OCI-LY7 (cell line): ENCODE data around the gene AP1B1. TPM values are rescaled to one million over a fixed set of nuclear protein-coding genes. Genes with fewer than 3 reads are reported as not detected.

Experiments
- BruUV-seq: library from RNA; stranded (reverse); fragments of 400-500 nt; replicated peaks from 2 replicates; lab custom pipeline; 2021; lab: Mats Ljungman, UMichigan
- CTCF ChIA-PET: fragments of 300-600 bp; sonication (Branson Sonifier 250); formaldehyde crosslinking; loops from one replicate; lab custom pipeline; 2022; ENCODE audit warnings: antibody characterized with exemption; ENCODE audit not compliant: unreplicated experiment; lab: Charles Lee
- POLR2A ChIA-PET: fragments of 300-600 bp; sonication (Branson Sonifier 250); formaldehyde crosslinking; loops from one replicate; lab custom pipeline; 2022; ENCODE audit warnings: antibody characterized with exemption; lab: Charles Lee
- DNase-seq: peaks from one replicate; pipeline ENCODE4 v3.0.0-alpha.2; 2015; ENCODE audit warnings: low spot score
- H2AFZ ChIP-seq: fragments of 200-600 bp; sonication (generic), shearing (Covaris generic); 2 replicates; pipeline ENCODE4 v1.6.1; 2014; ENCODE audit warnings: mild to moderate bottlenecking, antibody characterized with exemption, low read length, moderate library complexity
- H3K27ac ChIP-seq: fragments of 200-600 bp; sonication (generic); 2 replicates; pipeline ENCODE4 v1.5.1; 2014; ENCODE audit warnings: mixed run types, low read depth, mild to moderate bottlenecking, moderate library complexity, low read length, inconsistent platforms; ENCODE audit not compliant: poor library complexity, severe bottlenecking
- H3K36me3 ChIP-seq: fragments of 200-600 bp; sonication (generic); 2 replicates; pipeline ENCODE4 v1.6.1; 2014; ENCODE audit warnings: mild to moderate bottlenecking, antibody characterized with exemption, low read length, moderate library complexity, mixed read lengths; ENCODE audit not compliant: insufficient read depth
- H3K4me1 ChIP-seq: fragments of 200-600 bp; sonication (generic); 2 replicates; pipeline ENCODE4 v1.5.1; 2014; ENCODE audit warnings: mild to moderate bottlenecking, low read length; ENCODE audit not compliant: insufficient read depth, poor library complexity, severe bottlenecking
- H3K4me2 ChIP-seq: fragments of 200-600 bp; sonication (generic); 2 replicates; pipeline ENCODE4 v1.6.1; 2014; ENCODE audit warnings: mild to moderate bottlenecking, low read length
- H3K4me3 ChIP-seq: fragments of 200-600 bp; sonication (generic); 2 replicates; pipeline ENCODE4 v1.5.1; 2014; ENCODE audit warnings: mild to moderate bottlenecking, low read depth, low read length; ENCODE audit not compliant: poor library complexity, severe bottlenecking
- H3K79me2 ChIP-seq: fragments of 200-600 bp; sonication (generic); 2 replicates; pipeline ENCODE4 v1.6.1; 2016; ENCODE audit warnings: low read depth, mild to moderate bottlenecking, low read length, moderate library complexity, mixed read lengths; ENCODE audit not compliant: insufficient read depth
- H3K9me2 ChIP-seq: fragments of 200-600 bp; sonication (generic); 2 replicates; pipeline ENCODE4 v1.6.1; 2016; ENCODE audit warnings: mild to moderate bottlenecking, low read length, mixed read lengths; ENCODE audit not compliant: insufficient read depth
- H3K9me3 ChIP-seq: fragments of 200-600 bp; sonication (generic); 2 replicates; pipeline ENCODE4 v1.6.1; 2014; ENCODE audit warnings: mild to moderate bottlenecking, mixed run types, low read length, mixed read lengths
- H4K20me1 ChIP-seq: fragments of 200-600 bp; sonication (generic); 2 replicates; pipeline ENCODE4 v1.6.1; 2014; ENCODE audit warnings: mild to moderate bottlenecking, antibody characterized with exemption, low read length, moderate library complexity, mixed read lengths; ENCODE audit not compliant: insufficient read depth
- CTCF ChIP-seq: fragments of 200-600 bp; sonication (generic); conservative IDR thresholded peaks from 2 replicates; pipeline ENCODE4 v1.5.1; 2014; ENCODE audit warnings: mild to moderate bottlenecking, antibody characterized with exemption, low read length, moderate library complexity, mixed read lengths
- EZH2phosphoT487 ChIP-seq: fragments of 200-600 bp; sonication (generic); IDR thresholded peaks from 2 replicates; pipeline ENCODE4 v1.6.1; 2018; ENCODE audit warnings: low read depth, borderline replicate concordance, mild to moderate bottlenecking, mixed run types, antibody characterized with exemption, low read length, moderate library complexity, mixed read lengths
- intact Hi-C: fragments of 100-400 bp; cut with micrococcal nuclease; formaldehyde crosslinking; loops from one replicate; pipeline ENCODE4 v1.10.0; 2022; ENCODE audit not compliant: unreplicated experiment
- total RNA-seq, 2 experiments: library from RNA; depleted of rRNA in 1 of 2; stranded (reverse); fragments of >200 nt in 1 of 2; shearing (Covaris generic) in 1 of 2; gene quantifications; 2 replicates each; pipeline ENCODE4 v1.2.3, GENCODE V29; 2014 to 2022

AP1B1 gene
- total RNA-seq, 2 experiments from 2014 or later = 111 to 156 TPM

GRCh38 chr22:29400576-29400975 is 12.2 kb upstream of the AP1B1 start:
- H3K36me3 ChIP-seq = no peaks in the 10 kb centered on the region
- no peak overlapping the region for H2AFZ ChIP-seq
- no peaks in the 10 kb centered on the region for H3K4me1 ChIP-seq
- H3K9me2 ChIP-seq = no peaks in the 10 kb centered on the region
- CTCF ChIA-PET = no interaction called here
- POLR2A ChIA-PET = no interaction called here
- H3K9me3 ChIP-seq = no peaks in the 10 kb centered on the region
- H3K4me2 ChIP-seq = no peak overlapping the region
- intact Hi-C loops = no loop called here
- H3K79me2 ChIP-seq = no peaks in the 10 kb centered on the region
- no TSS peak for BruUV-seq
- no peaks in the 10 kb centered on the region for H4K20me1 ChIP-seq
- DNase-seq = no peak
- TF ChIP-seq EZH2phosphoT487 (no peak), CTCF (no peak)
- H3K27ac ChIP-seq = no peak overlapping the region
- no peak overlapping the region for H3K4me3 ChIP-seq

GRCh38 chr22:29397791-29398190 is 9.4 kb upstream of the AP1B1 start:
- Histone ChIP-seq H3K4me3 (no peak overlapping the region), H3K27ac (no peak overlapping the region), H3K36me3 (no peaks in the 10 kb centered on the region), H3K4me2 (no peak overlapping the region), H2AFZ (no peak overlapping the region), H3K9me2 (no peaks in the 10 kb centered on the region), H3K4me1 (peaks cover 19% of the 10 kb centered on the region), H4K20me1 (no peaks in the 10 kb centered on the region), H3K9me3 (no peaks in the 10 kb centered on the region), H3K79me2 (no peaks in the 10 kb centered on the region)
- TF ChIP-seq CTCF (no peak), EZH2phosphoT487 (no peak)
- intact Hi-C loops = loop anchor here (5.0 kb wide), 2 partner anchors 75 to 610 kb away; no protein-coding TSS in a partner anchor
- no peak for DNase-seq
- POLR2A ChIA-PET = interaction anchor here (1.1 kb wide), 1 partner anchor 98 kb away, joined by 3 read pairs; no protein-coding TSS in a partner anchor
- CTCF ChIA-PET = no interaction called here
- no TSS peak for BruUV-seq

- no peaks in the 10 kb centered on the region for H3K36me3 ChIP-seq
- peaks cover 36% of the 10 kb centered on the region for H3K4me1 ChIP-seq
- no peaks in the 10 kb centered on the region for H4K20me1 ChIP-seq
- no peak overlapping the region for H3K4me2 ChIP-seq
- H3K9me3 ChIP-seq = no peaks in the 10 kb centered on the region
- ChIA-PET CTCF (no interaction called here), POLR2A (no interaction called here)
- H3K9me2 ChIP-seq = no peaks in the 10 kb centered on the region
- intact Hi-C loops = loop anchor here (5.0 kb wide), 2 partner anchors 76 to 611 kb away; no protein-coding TSS in a partner anchor
- no peaks in the 10 kb centered on the region for H3K79me2 ChIP-seq
- no peak overlapping the region for H3K4me3 ChIP-seq
- no peak overlapping the region for H3K27ac ChIP-seq
- no peak for DNase-seq
- no TSS peak for BruUV-seq
- no peak overlapping the region for H2AFZ ChIP-seq
- TF ChIP-seq EZH2phosphoT487 = no peak
These were observed 7.8 kb upstream of the AP1B1 start for GRCh38 chr22:29396126-29396525.
